Measurements from ENCODE around the gene RPL22.
A peak's percentile ranks its signal among the peaks of the same experiment; 100 is the strongest.

The RPL22 gene

DNA sequence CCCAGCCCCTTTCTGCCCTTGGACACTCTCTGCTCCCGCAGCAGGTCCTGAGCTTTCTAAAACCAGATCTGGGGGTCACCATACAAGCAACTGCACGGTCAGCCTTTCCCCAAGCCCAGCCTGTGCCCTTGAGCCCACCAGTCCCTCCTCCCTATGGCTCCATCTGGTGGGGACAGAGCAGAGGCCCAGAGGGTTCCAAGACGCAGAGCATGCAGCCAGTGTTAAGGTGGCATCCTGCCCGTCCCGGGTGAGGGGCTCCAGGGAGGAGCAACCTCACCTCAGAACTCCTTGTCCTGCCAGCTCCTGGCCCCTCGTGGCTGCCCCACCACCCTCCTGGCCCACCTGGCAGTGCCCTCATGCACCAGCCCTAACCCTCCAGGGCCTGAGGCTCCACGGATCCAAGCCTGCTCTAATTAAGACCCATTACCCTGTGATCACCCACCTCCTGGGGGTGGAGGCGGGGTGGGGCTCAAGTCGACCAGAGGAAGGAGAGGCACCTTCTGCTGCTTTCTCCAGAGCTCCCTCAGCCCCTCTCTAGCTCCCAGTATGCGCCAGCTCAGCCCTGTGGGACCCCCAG, 27.8 kb downstream of the RPL22 start:
- peak; percentile 64 for DNase-seq

DNA sequence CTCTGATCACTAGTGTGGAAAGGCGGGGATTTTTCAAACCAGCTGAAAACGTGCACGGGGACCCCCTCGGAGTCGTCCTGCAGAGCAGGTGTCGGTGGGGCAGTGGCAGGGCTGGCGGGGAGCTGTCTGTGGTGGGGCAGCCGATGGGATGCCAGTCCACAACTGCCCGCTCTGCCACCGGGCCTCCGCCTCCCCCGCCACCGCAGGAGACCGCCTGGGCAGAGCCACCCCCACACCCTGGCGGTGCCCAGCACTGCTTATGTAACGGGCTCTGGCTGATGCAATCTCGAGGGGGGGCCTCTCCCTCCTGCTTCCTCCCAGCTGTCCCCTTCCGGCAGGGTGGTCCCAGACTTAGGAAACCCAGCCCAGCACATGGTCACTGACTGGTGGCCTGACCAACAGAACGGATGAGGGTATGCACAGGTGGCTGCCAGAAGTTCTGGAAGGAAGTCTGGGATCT, 28.6 kb downstream of the RPL22 start:
- DNase-seq = no peak

- no peak for DNase-seq
Measured at GRCh38 chr1:6170116-6170741, 29.2 kb downstream of the RPL22 start.

GRCh38 chr1:6168947-6169586, 30.3 kb downstream of the RPL22 start:
- DNase-seq = no peak

GRCh38 chr1:6167391-6168303, 31.7 kb downstream of the RPL22 start:
- no peak for DNase-seq

DNA sequence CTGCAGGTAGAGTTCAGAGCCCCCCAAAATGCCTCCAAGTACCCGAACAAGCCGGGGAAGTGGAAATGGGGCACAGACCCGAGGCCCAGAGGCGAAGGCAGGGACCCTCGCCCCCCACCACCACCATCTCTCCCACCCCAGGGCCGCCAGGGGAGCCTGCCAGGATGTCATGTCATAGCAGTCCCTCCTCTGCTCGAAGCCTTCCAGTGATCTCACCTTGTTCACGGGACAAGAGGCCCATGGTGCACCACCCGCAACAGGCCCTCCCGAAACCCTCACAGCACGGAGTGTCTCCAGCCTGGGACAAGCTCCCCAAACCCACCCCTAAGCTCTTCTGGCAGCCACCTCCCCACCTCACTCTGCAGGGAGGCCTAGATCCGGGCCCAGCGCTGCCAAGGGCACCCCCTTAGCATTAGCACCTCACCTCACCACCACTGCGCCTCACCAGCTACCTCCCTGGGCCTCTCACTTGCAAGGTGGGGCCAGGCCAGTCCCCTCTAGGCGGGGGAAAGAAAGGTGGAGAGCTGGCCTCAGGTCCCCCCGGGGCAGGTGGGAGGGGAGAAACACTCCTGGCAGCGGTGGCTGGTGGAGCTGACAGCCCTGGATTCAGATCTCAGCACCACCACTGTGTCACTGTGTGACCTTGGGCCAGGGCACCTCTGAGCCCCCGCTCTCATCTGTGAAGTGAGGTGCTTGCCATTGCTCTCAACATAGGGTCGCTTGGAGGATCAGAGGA, 32.6 kb downstream of the RPL22 start:
- no peak for DNase-seq

- DNase-seq = no peak
Measured at GRCh38 chr1:6166221-6166620, 33.2 kb downstream of the RPL22 start.

- DNase-seq = no peak
Measured at GRCh38 chr1:6165441-6165985, 33.9 kb downstream of the RPL22 start.

- DNase-seq = no peak
Measured at GRCh38 chr1:6165027-6165426, 34.4 kb downstream of the RPL22 start.

GRCh38 chr1:6163973-6164617, 35.3 kb downstream of the RPL22 start:
- no peak for DNase-seq

DNA sequence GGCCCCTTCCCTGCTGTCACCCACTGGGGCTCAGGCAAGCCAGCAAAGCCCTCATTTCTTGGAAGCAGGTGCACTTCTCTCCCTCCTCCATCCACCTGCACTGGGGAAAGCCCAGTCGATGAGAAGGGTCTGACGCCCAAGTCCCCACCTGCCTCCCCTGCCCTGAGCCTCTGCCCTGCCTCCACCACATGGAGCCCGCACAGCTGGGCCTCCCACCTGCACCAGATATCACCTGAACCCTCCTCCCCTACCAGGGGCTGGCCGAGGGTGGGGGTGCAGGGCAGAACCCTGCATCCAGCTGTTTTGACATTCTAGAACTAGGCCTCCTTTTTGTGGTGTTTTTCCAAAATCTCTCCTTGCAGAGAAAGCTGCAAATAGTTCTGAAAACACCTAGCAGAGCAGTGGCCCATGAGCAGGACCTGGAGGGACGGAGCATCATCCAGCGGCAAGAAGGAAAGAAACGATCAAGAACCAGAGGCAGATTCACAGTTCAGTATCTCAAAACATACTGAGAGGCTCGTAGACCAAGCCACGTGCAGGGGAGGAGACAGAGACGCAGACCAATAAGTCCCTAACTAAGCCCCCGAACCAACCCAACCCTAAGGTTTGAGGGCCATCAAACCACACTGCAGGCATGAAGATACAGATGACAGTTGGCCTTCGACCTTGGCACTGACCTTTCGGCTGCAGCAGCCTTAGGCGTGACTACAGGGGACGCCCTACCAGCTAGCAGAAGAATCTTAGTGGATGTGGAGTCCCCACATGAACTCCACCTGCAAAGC, 36.0 kb downstream of the RPL22 start:
- no peak for DNase-seq

GRCh38 chr1:6162773-6163172, 36.6 kb downstream of the RPL22 start:
- DNase-seq = no peak

DNA sequence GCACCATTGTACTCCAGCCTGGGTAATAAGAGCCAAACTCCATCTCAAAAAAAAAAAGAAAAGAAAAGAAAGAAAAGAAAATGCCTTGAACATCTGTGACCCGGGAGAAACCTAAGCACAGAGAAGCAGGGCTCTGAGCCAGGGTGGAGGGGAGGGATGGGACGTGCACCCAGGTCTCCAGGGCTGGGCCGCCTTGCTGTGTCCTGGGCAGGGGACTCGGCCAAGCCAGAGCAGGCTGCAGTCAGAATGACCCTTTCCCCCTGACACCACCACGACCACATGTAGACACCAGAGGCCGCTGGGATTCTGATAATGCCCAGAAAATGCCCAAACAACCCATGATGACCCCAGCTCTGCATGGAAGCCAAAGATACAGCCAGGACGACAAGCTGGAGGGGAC, 37.1 kb downstream of the RPL22 start:
- DNase-seq = no peak

- no peak for DNase-seq
Measured at GRCh38 chr1:6158181-6158580, 41.2 kb downstream of the RPL22 start.

GRCh38 chr1:6157528-6158174, 41.7 kb downstream of the RPL22 start:
- DNase-seq = no peak

- no peak for DNase-seq
Measured at GRCh38 chr1:6157132-6157527, 42.3 kb downstream of the RPL22 start.

DNA sequence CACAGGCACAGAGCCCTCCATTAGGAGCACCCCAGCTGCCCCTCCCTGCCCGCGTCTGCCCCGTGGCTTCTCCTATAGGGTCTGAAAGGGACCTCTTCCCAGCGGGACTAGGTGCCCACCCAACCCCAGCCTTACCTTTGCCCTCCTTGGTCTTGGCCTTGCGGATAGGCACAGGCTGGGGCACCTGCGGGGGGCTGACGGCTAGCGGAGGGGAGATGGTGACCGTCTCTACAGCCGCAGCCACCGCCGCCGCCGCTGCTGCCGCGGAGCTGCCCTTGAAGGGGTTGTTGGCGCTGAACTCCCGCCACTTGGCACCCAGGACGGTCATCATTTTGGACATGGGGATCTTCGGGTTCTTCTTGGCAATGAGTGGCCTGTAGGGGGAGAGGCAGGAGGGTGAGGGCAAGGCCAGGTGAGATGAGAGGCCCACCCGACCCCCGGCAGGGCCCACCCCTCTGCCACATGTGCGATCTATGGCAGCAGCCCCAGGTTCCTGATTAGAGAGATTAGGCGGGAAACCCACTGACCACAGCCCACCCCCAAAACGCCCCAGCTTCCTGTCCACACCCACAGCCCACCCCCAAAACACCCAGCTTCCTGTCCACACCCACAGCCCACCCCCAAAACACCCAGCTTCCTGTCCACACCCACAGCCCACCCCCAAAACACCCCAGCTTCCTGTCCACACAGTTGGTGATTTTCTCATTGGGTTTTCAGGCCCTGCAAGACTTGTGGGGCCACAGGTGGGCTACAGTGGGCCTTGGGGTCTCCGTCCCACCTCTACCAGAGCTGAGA, 44.7 kb downstream of the RPL22 start:
- no peak for DNase-seq

GRCh38 chr1:6152882-6153281, 46.5 kb downstream of the RPL22 start:
- peak; percentile 46 for DNase-seq

DNA sequence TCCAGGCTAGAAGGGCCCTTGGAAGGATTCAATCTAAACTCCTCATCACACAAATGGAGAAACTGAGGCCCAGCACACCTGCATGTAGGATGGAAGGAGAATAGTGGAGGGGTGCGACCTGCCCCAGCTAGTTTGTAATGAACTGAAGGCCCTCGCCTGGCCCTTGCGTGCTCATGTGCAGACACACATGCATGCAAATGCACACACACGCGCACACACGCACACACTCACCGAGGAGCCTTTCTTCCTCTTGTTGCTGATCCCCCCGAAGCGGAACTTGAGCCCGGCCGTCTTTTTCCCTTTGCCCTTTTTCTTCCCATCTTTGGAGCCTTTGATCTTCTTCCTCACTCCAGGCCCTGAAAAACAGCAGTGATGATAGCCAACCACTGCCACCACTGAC, 47.2 kb downstream of the RPL22 start:
- DNase-seq = no peak
